ENCODE results near the gene CNTN4.

CNTN4 gene

GRCh38 chr3:2701471-2701870, 602.8 kb downstream of the CNTN4 start:
- DNase-seq (ENCODE audit: low read depth): no peak

- no peak for DNase-seq (ENCODE audit: low read depth)
These were observed 607.6 kb downstream of the CNTN4 start for GRCh38 chr3:2706144-2706835.

GRCh38 chr3:2706836-2707210, 608.2 kb downstream of the CNTN4 start:
- DNase-seq (ENCODE audit: low read depth): no peak

- no peak for DNase-seq (ENCODE audit: low read depth)
These were observed 612.4 kb downstream of the CNTN4 start for GRCh38 chr3:2711081-2711480.

- no peak for DNase-seq (ENCODE audit: low read depth)
These were observed 615.3 kb downstream of the CNTN4 start for GRCh38 chr3:2713923-2714322.

GRCh38 chr3:2714834-2715233, 616.2 kb downstream of the CNTN4 start:
- DNase-seq (ENCODE audit: low read depth): no peak

GRCh38 chr3:2727101-2727500, 628.4 kb downstream of the CNTN4 start:
- no peak for DNase-seq (ENCODE audit: low read depth)

GRCh38 chr3:2727610-2728318, 629.1 kb downstream of the CNTN4 start:
- DNase-seq (ENCODE audit: low read depth): no peak

GRCh38 chr3:2731843-2732242, 633.2 kb downstream of the CNTN4 start:
- no peak for DNase-seq (ENCODE audit: low read depth)

GRCh38 chr3:2735392-2735894, 636.8 kb downstream of the CNTN4 start:
- DNase-seq (ENCODE audit: low read depth): no peak

- no peak for DNase-seq (ENCODE audit: low read depth)
These were observed 642.9 kb downstream of the CNTN4 start for GRCh38 chr3:2741516-2741915.

- DNase-seq (ENCODE audit: low read depth): no peak
These were observed 666.4 kb downstream of the CNTN4 start for GRCh38 chr3:2765002-2765579.

- DNase-seq (ENCODE audit: low read depth): no peak
These were observed 671.8 kb downstream of the CNTN4 start for GRCh38 chr3:2770451-2770850.

GRCh38 chr3:2771193-2771592, 672.5 kb downstream of the CNTN4 start:
- DNase-seq (ENCODE audit: low read depth): no peak

- DNase-seq (ENCODE audit: low read depth): no peak
These were observed 673.1 kb downstream of the CNTN4 start for GRCh38 chr3:2771741-2772140.

GRCh38 chr3:2772803-2773202, 674.1 kb downstream of the CNTN4 start:
- DNase-seq (ENCODE audit: low read depth): no peak

- DNase-seq (ENCODE audit: low read depth): no peak
These were observed 676.0 kb downstream of the CNTN4 start for GRCh38 chr3:2774481-2775249.

GRCh38 chr3:2783261-2783660, 684.6 kb downstream of the CNTN4 start:
- no peak for DNase-seq (ENCODE audit: low read depth)

- no peak for DNase-seq (ENCODE audit: low read depth)
These were observed 686.0 kb downstream of the CNTN4 start for GRCh38 chr3:2784627-2785026.

- DNase-seq (ENCODE audit: low read depth): no peak
These were observed 691.7 kb downstream of the CNTN4 start for GRCh38 chr3:2790266-2790815.

- DNase-seq (ENCODE audit: low read depth): no peak
These were observed 693.8 kb downstream of the CNTN4 start for GRCh38 chr3:2792432-2792831.

- no peak for DNase-seq (ENCODE audit: low read depth)
These were observed 695.3 kb downstream of the CNTN4 start for GRCh38 chr3:2793987-2794386.

Measured in activated T-cell treated with anti-CD3 and anti-CD28 coated beads for 1 hour (primary cell).